Measurements from ENCODE around the gene GP1BA. TPM values are rescaled to one million over a fixed set of nuclear protein-coding genes. Genes with fewer than 3 reads are reported as not detected.

Gene GP1BA
- total and polyA plus RNA-seq, 2 of the 8 experiments (the other 6 are each of a cell fraction or from before 2014, with no cell fraction given), result not detected

GRCh38 chr17:4895657-4896331, 36.3 kb upstream of the GP1BA start:
- DNase-seq (ENCODE audit: low read depth in 1 of 2, low spot score in 2 of 2), result peak in 1 of 2 experiments; percentile 75
- Histone ChIP-seq H3K4me3 (ENCODE audit: extremely low read depth in 1 of 4, insufficient read depth in 2 of 4, low read depth in 3 of 4, low read length in 4 of 4) (no peak overlapping the region), H2AFZ (ENCODE audit: low read length) (no peak overlapping the region), H3K23me2 (ENCODE audit: low read depth, low read length) (peaks cover 3% of the 10 kb centered on the region; the same call in 1 of the 2 replicates), H4K5ac (ENCODE audit: insufficient read length, low read depth, low read length) (no peak overlapping the region), H3K18ac (ENCODE audit: extremely low read depth, low read length) (no peak overlapping the region), H3K4me2 (ENCODE audit: insufficient read depth in 1 of 2, low read depth in 2 of 2, low read length in 2 of 2) (no peak overlapping the region; a peak in 1 of 4 replicates), H3K27me3 (replicated peaks in 1 of 4; ENCODE audit: control insufficient read depth in 3 of 4, extremely low read depth in 1 of 4, insufficient read depth in 3 of 4, low read length in 3 of 4) (no peaks in the 10 kb centered on the region), H3K79me2 (ENCODE audit: control insufficient read depth in 1 of 2, insufficient read depth in 2 of 2, low read length in 2 of 2) (no peaks in the 10 kb centered on the region), H3K9ac (replicated peaks in 1 of 4; ENCODE audit: extremely low read depth in 1 of 4, low read depth in 3 of 4, low read length in 3 of 4) (no peak overlapping the region), H3K4me1 (replicated peaks in 1 of 4; ENCODE audit: control insufficient read depth in 3 of 4, insufficient read depth in 4 of 4, low read length in 3 of 4) (peaks cover 0 to 4% (median 2%) of the 10 kb centered on the region in 4 experiments; a peak in 5 of 7 replicates), H2AK5ac (ENCODE audit: low read depth, low read length) (no peak overlapping the region), H4K20me1 (replicated peaks in 1 of 2; ENCODE audit: control insufficient read depth in 1 of 2, insufficient read depth in 2 of 2, low read length in 2 of 2) (peaks cover 0 to 10% of the 10 kb centered on the region in 2 experiments), H2BK12ac (ENCODE audit: low read depth, low read length) (no peak overlapping the region), H3K27ac (ENCODE audit: low read depth, low read length) (0 out of 2 replicates have a peak overlapping the region, but pooled peaks have one; percentile 55), H2BK120ac (replicated peaks; ENCODE audit: low read depth, low read length) (no peak overlapping the region), H3K23ac (ENCODE audit: insufficient read length) (no peak overlapping the region), H3K9me3 (ENCODE audit: insufficient read depth in 2 of 2, low read depth in 1 of 2, low read length in 1 of 2) (no peaks in the 10 kb centered on the region), H3K56ac (replicated peaks; ENCODE audit: insufficient read length, low read depth, low read length) (no peak overlapping the region), H2BK5ac (ENCODE audit: low read depth, low read length) (no peak overlapping the region), H3K36me3 (ENCODE audit: control insufficient read depth in 2 of 4, insufficient read depth in 4 of 4, low read length in 3 of 4) (peaks cover 11 to 31% (median 26%) of the 10 kb centered on the region in 4 experiments), H3K4ac (replicated peaks; ENCODE audit: insufficient read length, low read depth, low read length) (no peak overlapping the region), H4K91ac (replicated peaks; ENCODE audit: insufficient read length, low read length) (no peak overlapping the region), H2BK20ac (ENCODE audit: low read length) (no peak overlapping the region), H3K14ac (ENCODE audit: insufficient read length) (no peak overlapping the region), H3K79me1 (ENCODE audit: low read depth, low read length) (no peaks in the 10 kb centered on the region; the same call in 1 of the 2 replicates), H2BK15ac (ENCODE audit: low read length) (no peak overlapping the region), H4K8ac (ENCODE audit: extremely low read depth, insufficient read depth, low read length) (no peak overlapping the region)
- 87% methylated on average over 23 of the region's 27 CpGs; no CpG with 5 or more reads in 1 of the 2 experiments for WGBS, 2 experiments (ENCODE audit: extremely low coverage in 1 of 2, insufficient coverage in 1 of 2, insufficient read length in 1 of 2, insufficient replicate concordance in 2 of 2, low coverage in 1 of 2, low lambda C conversion rate in 2 of 2, missing lambda C conversion rate in 1 of 2)
- POLR2A ChIA-PET (ENCODE audit: partially characterized antibody), result interaction anchor here (0.5 to 2.1 kb wide), 7 partner anchors 13 to 303 kb away, joined by 3 to 5 read pairs (median 3); partner anchors contain the start of gene SPAG7
- CTCF ChIA-PET (ENCODE audit: partially characterized antibody), result interaction anchor here (0.6 to 3.2 kb wide), 27 partner anchors 10 to 329 kb away, joined by 3 to 17 read pairs (median 3); partner anchors contain the start of genes GLTPD2 and PLD2
- FAIRE-seq, result no peak
- TF ChIP-seq POLR2AphosphoS5 (IDR thresholded peaks at IDR 0.05; ENCODE audit: low read depth, low read length), result no peak
- peak; percentile 54 to 69 (median 55) for TF ChIP-seq CTCF (IDR thresholded peaks at IDR 0.05; ENCODE audit: control extremely low read depth in 1 of 3, insufficient read depth in 1 of 3, low read depth in 1 of 3, low read length in 3 of 3)
- peak; percentile 21 to 25; a peak in 3 of 4 replicates for TF ChIP-seq RAD21 (IDR thresholded peaks at IDR 0.05 in 1 of 2, conservative IDR thresholded peaks at IDR 0.05 in 1 of 2; ENCODE audit: low read depth in 2 of 2, low read length in 2 of 2)
- TF ChIP-seq CREB1 (IDR thresholded peaks at IDR 0.05), result no peak
- no peak for TF ChIP-seq MAFK (IDR thresholded peaks at IDR 0.05; ENCODE audit: low read depth, low read length)
